Posterior vena cava (tissue), 2 donors: ENCODE results near the gene CSNK1A1. TPM values are rescaled to one million over a fixed set of nuclear protein-coding genes. Genes with fewer than 3 reads are reported as not detected.
"Not testable (repeated sequence)": the region's sequence is repeated elsewhere in the genome, so short reads cannot be mapped to it uniquely, and the experiment has no call there.

Source experiments
- DNase-seq: peaks from one replicate; pipeline ENCODE4 v3.0.0-alpha.2; 2020; ENCODE audit warnings: low spot score
- intact Hi-C, 2 donors: fragments of 100-400 bp; cut with DNase I; formaldehyde crosslinking; loops; one replicate each; pipeline versions ENCODE4 v1.14.1 to v1.14.2; 2022 to 2023
- total RNA-seq, 2 donors: library from RNA; stranded (reverse); fragmentation: NEBNext Ultra II Directional; extraction: Animal tissue kit (Norgen Biotek cat#: 25700); gene quantifications; one replicate each; pipeline ENCODE4 v1.2.1, GENCODE V29; 2021
- donor health status: DM: yes; HTN: yes; CAD: no.
- donor health status: DM: yes; HTN: yes; CAD: no.

Gene CSNK1A1
- total RNA-seq, 2 donors from 2014 or later = 223 to 231 TPM

- DNase-seq = no peak
- intact Hi-C loops = no loop called here
These were observed 102.2 kb downstream of the CSNK1A1 start for GRCh38 chr5:149448831-149449714.

- intact Hi-C loops = no loop called here
- no peak for DNase-seq
These were observed 102.8 kb downstream of the CSNK1A1 start for GRCh38 chr5:149448431-149448830.

GRCh38 chr5:149447373-149448367 is 103.6 kb downstream of the CSNK1A1 start:
- intact Hi-C loops = no loop called here
- no peak for DNase-seq

GRCh38 chr5:149446794-149447193 is 104.4 kb downstream of the CSNK1A1 start:
- intact Hi-C loops, DNase-seq: not testable (repeated sequence)

- intact Hi-C loops = no loop called here
These were observed 105.4 kb downstream of the CSNK1A1 start for GRCh38 chr5:149445739-149446369.

GRCh38 chr5:149445343-149445738 is 105.9 kb downstream of the CSNK1A1 start:
- intact Hi-C loops = no loop called here
- DNase-seq = no peak

More at GRCh38 chr5:149445739-149446369, 105.4 kb downstream of the CSNK1A1 start:
- no peak for DNase-seq

- DNase-seq = not testable (repeated sequence)
- intact Hi-C loops = loop anchor here in 1 of 2 donors (5.0 kb wide), 2 partner anchors 72 to 108 kb away; partner anchors contain the start of gene CSNK1A1
These were observed 106.8 kb downstream of the CSNK1A1 start for GRCh38 chr5:149444430-149444829.

- intact Hi-C loops = loop anchor here (2.0 to 5.0 kb wide), 3 partner anchors 71 to 122 kb away; partner anchors contain the start of gene CSNK1A1 (in 1 of the 2)
- DNase-seq = no peak
These were observed 108.0 kb downstream of the CSNK1A1 start for GRCh38 chr5:149443210-149443609.

- peak; percentile 95 for DNase-seq
These were observed 108.6 kb downstream of the CSNK1A1 start for GRCh38 chr5:149442563-149443182.

More at GRCh38 chr5:149442563-149443182, 108.6 kb downstream of the CSNK1A1 start:
- intact Hi-C loops = loop anchor here (2.0 to 5.0 kb wide), 3 partner anchors 70 to 122 kb away; partner anchors contain the start of gene CSNK1A1 (in 1 of the 2)

Other genes with a start within 250 kb of the CSNK1A1 start
- gene GRPEL2, start 205.9 kb downstream of the CSNK1A1 start, total RNA-seq = 10 to 100 TPM; 13.1 to 16.0 TPM
- gene PCYOX1L, start 193.4 kb downstream of the CSNK1A1 start, total RNA-seq = 1 to 10 TPM; 3.1 to 5.6 TPM
- 10 to 100 TPM in 1 of 2 donors, 1 to 10 TPM in 1; 8.5 to 15.2 TPM for gene IL17B, start 172.1 kb downstream of the CSNK1A1 start, total RNA-seq
- 10 to 100 TPM; 10.7 to 11.0 TPM for gene ARHGEF37, start 30.1 kb upstream of the CSNK1A1 start, total RNA-seq
- gene PPARGC1B, start 178.9 kb upstream of the CSNK1A1 start, total RNA-seq = 1 to 10 TPM; 7.2 to 8.7 TPM